Stomach (tissue), 4 donors: ENCODE measurements around the gene SLC9B2.

Source experiments
- EP300 ChIP-seq: sonication (generic); formaldehyde crosslinking; IDR thresholded peaks from one replicate; pipeline ENCODE4 v1.6.1; 2017; ENCODE audit warnings: antibody characterized with exemption
- POLR2A ChIP-seq, 4 donors: fragments of 450-650 bp; IDR thresholded peaks; one replicate each; pipeline ENCODE4 v1.6.1; 2016; ENCODE audit warnings: antibody characterized with exemption in 4 of 4, control low read depth in 2 of 4, mild to moderate bottlenecking in 1 of 4, moderate library complexity in 1 of 4
- TF ChIP-seq, protein P1 (sequence below), 7 experiments: fragments of 450-650 bp in 4 of 7; fragments of 200-600 bp in 3 of 7; sonication (generic) in 3 of 7; IDR thresholded peaks; one replicate each; pipeline ENCODE4 v1.5.1; 2016 to 2019; ENCODE audit warnings: antibody characterized with exemption in 7 of 7, control low read depth in 2 of 7, mild to moderate bottlenecking in 1 of 7

DNA sequence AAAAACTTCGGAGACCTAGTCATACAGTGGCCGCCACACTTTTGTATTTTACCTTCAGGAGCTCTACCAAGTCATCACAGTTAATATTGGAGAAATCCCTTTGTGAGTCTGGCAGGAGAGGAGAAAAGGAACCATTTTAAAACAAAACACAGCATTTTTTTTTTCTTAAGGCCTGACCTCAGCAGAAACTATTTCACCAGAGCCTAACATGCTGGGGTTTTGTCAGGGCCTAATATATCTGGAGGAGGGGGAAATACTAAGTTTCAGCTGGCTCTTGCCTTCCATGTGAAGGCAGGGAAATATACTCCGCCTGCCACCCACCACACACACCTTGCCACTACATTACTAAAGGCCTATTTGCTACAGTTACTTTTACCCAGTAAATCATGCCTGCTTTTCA is 49.6 kb upstream of the SLC9B2 start:
- TF ChIP-seq, protein P1, sequence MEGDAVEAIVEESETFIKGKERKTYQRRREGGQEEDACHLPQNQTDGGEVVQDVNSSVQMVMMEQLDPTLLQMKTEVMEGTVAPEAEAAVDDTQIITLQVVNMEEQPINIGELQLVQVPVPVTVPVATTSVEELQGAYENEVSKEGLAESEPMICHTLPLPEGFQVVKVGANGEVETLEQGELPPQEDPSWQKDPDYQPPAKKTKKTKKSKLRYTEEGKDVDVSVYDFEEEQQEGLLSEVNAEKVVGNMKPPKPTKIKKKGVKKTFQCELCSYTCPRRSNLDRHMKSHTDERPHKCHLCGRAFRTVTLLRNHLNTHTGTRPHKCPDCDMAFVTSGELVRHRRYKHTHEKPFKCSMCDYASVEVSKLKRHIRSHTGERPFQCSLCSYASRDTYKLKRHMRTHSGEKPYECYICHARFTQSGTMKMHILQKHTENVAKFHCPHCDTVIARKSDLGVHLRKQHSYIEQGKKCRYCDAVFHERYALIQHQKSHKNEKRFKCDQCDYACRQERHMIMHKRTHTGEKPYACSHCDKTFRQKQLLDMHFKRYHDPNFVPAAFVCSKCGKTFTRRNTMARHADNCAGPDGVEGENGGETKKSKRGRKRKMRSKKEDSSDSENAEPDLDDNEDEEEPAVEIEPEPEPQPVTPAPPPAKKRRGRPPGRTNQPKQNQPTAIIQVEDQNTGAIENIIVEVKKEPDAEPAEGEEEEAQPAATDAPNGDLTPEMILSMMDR (IDR thresholded peaks at IDR 0.05) = no peak
- TF ChIP-seq EP300 (no peak), POLR2A (IDR thresholded peaks at IDR 0.05) (no peak)
